Skin epidermis (tissue), 12 donors: ENCODE data around the gene FKBP2.

Experiments
- H3K27ac ChIP-seq, 21 experiments: fragments of 200-600 bp; sonication (generic) in 11 of 21; one replicate each; pipeline ENCODE4 v1.5.0; 2020; ENCODE audit warnings: mild to moderate bottlenecking in 3 of 21, inconsistent platforms in 2 of 21, moderate library complexity in 2 of 21
- H3K4me3 ChIP-seq, 7 experiments: fragments of 200-600 bp; sonication (generic) in 2 of 7; one replicate each; pipeline ENCODE4 v1.5.0; 2020; ENCODE audit warnings: inconsistent platforms in 2 of 7, mild to moderate bottlenecking in 2 of 7, moderate library complexity in 1 of 7

The FKBP2 gene

DNA sequence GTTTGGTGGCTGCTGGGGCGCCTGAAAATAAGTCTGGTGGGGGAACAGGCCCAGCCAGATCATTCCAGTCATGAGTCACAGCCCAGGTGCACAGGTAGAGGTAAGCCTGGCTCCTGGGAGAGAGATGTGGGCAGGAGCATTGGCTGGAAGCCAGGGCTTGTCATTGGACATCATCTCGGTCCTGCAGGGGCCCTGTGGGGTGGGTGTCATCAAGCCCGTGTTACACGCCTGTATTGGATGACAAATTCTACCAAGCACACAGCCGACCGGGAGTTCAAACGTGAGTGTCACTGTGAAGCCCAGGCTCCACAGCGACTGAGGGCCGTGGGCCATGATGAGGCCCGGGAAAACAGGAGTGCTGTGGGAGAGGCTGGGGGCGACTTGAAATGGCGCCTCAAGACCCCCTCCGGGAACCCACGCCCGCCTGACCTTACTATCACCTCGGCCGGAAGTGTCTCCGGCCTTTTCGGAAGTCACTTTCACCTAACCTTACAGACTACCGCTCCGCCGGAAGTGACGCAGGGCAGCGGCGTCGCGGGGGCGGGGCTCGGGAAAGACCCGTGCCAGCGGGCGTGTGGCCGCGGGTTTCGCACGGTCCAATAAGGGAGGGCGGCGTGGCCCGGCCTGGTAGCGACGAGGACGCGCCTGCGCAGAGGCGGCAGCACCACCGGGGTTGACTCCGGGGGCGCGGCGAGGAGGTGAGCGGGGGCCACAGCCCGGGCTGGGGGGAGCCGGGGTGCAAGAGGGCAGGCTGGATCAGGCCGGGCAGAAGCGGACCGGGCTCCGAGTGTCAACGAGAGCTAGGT, at the start of gene FKBP2:
Gene FKBP2, plus strand, starts transcription at position 661 of the 806 bp plus-strand sequence. CDS start 1,293 bp downstream, outside the sequence.
- peak within 1 kb of the TSS; percentile 65 to 100 (median 83) for H3K4me3 ChIP-seq
- peak within 1 kb of the TSS; percentile 78 to 99 (median 98) for H3K27ac ChIP-seq

DNA sequence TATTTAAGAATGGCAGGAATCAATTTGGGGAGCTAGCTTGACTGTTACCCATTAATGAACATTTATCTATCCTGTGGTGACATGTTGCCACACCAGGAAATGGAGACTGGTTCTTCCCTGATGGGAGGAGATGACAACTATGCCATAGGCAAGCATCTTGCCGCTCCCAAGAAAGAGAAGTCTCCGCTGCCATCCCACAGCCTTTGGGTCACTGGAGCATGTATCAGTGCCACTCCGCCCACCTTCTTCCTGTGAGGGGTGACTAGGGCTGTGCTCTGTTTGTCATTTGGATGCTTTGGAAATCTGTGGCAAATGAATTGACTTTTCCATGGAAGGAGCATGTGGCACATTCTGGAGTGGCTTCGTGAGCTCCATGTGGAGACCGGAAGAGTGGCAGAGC, 48.5 kb upstream of the FKBP2 start:
- Histone ChIP-seq H3K27ac (no peak overlapping the region), H3K4me3 (no peak overlapping the region)

DNA sequence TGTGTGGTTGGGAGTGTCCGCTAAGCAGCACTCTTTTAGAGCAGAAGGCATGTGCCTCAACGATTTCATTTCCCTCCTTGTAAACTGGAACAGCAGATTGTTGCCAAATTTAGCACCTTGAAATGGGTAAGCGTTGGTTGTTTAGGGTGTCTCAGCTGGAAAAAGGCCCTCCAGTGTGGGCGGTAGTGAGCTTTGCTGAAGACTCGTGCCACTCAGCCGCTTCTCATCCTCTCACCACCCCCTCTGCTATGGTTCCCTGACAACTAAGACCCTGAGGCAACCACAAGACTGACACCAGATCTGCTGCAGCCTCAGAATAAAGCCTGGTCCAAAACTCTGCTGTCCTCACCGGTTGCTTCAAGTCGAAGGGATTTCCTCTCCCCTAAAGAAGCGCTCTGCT, 44.3 kb upstream of the FKBP2 start:
- H3K4me3 ChIP-seq = no peak overlapping the region
- H3K27ac ChIP-seq = no peak overlapping the region

DNA sequence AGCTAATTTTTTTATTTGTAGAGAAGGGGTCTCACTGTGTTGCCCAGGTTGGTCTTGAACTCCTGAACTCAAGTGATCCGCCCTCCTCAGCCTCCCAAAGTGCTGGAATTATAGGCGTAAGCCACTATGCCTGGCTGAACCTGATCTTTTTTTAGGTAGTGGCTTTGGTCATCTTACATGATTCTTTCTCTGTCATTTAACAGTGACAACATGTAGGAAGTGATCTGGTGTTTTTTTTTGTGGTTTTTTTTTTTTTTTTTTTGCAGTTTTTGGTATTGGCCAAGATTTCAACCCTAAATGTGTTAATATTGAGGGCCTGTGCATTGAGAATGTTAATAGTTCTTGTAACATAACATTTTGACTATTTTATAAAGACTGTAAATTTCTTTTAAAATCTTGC, 42.4 kb upstream of the FKBP2 start:
- no peak overlapping the region for H3K4me3 ChIP-seq
- H3K27ac ChIP-seq = no peak overlapping the region

DNA sequence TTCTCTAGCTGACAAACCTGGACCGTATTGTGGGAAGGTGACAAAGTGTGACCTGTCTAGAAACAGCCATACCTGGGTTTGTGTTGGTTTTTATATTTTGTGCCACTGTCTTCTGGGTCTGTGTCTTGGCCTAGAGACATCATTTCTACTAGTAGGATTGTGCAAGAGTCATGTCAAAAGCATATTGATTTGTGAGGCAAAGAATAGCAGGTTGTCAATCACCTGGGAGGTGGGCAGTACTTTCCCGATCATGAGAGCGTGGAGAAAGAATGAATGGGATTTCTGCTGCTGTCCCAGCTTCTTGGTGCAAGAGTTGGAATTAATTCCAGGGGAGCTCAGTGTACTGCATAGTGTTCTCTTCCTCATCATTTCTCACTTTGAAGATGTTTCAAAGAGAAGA, 39.4 kb upstream of the FKBP2 start:
- Histone ChIP-seq H3K4me3 (no peak overlapping the region), H3K27ac (no peak overlapping the region)

DNA sequence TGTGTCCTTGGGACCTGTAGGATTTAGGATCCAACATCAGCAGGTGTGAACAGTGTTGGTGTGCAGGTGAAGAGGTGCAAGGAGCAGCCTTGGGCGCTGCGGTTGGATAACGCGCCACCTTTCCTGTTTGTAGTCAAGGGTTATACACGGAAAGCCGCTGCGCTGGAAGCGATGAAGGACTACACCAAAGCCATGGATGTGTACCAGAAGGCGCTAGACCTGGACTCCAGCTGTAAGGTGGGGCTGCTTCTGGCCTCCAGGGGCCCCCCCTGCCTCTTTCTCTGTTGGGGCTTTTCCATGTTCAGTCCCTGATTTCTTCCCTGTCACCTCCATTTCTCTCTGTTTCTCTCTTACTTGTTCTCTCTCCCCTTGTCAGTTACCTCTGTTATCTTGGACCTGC, 37.9 kb upstream of the FKBP2 start:
- H3K27ac ChIP-seq = no peak overlapping the region
- no peak overlapping the region for H3K4me3 ChIP-seq

DNA sequence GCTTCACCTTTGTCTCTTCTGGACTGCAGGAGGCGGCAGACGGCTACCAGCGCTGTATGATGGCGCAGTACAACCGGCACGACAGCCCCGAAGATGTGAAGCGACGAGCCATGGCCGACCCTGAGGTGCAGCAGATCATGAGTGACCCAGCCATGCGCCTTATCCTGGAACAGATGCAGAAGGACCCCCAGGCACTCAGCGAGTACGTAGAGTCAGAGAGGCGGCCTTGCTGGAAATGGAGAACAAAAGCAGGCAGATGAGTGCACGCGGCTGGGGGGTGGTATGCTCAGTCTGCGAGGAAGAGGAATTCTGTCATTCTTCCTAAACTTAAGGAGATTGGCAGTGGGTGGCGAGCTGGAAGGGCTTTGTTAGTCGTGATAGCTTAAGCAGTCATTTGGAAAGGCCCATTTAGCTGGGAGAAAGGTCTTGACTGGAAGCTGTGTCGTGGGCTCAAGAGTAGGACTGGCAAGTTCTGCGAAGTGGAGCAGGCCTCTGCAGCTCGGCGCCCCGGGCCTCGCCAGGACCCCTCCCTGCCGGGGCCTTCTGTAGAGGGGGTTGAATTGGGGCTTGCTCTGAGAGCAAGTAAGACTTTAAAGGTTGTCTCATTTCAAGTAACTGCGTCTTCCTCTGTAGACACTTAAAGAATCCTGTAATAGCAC, 37.3 kb upstream of the FKBP2 start:
- Histone ChIP-seq H3K4me3 (no peak overlapping the region), H3K27ac (peak overlapping the region in 1 of 21 experiments; percentile 43)

DNA sequence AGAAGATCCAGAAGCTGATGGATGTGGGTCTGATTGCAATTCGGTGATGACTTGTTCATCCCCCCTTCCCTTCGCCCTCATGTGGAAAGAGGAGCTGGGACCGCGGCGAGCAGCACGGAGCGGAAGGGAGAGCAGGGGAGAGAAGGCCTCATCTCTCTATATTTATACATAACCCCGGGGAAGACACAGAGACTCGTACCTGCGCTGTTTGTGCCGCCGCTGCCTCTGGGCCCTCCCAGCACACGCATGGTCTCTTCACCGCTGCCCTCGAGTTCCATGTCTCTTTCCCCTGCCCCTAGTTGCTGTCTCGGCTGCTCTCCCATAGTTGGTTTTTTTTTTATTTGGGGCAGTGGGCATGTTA, 36.8 kb upstream of the FKBP2 start:
- Histone ChIP-seq H3K27ac (peak overlapping the region in 1 of 21 experiments; percentile 43), H3K4me3 (no peak overlapping the region)

DNA sequence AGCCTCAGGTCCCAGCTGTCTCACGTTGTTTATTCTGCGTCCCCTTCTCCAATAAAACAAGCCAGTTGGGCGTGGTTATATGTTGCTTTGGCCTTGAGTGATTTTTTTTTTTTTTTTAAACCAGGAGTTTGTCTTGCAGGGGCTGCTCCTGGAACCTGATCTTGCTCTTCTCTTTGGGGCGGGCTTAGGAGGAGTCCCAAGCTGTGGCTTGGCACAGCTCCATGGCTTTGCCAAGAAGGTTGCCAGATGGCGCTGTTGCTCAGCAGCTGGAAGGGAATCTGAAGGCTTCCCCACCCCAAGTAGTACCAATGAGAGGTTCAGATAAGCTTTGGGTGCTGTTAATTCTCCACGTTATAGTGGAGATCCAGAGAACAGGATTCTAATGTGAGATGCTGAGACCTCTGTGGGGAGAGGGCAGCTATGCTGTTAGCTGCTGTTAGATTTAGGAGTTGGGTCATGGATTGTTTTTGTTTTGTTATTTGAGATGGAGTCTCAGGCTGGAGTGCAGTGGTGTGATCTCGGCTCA, 36.4 kb upstream of the FKBP2 start:
- Histone ChIP-seq H3K4me3 (no peak overlapping the region), H3K27ac (peak overlapping the region in 8 of 21 experiments; percentile 43 to 97 (median 88))

DNA sequence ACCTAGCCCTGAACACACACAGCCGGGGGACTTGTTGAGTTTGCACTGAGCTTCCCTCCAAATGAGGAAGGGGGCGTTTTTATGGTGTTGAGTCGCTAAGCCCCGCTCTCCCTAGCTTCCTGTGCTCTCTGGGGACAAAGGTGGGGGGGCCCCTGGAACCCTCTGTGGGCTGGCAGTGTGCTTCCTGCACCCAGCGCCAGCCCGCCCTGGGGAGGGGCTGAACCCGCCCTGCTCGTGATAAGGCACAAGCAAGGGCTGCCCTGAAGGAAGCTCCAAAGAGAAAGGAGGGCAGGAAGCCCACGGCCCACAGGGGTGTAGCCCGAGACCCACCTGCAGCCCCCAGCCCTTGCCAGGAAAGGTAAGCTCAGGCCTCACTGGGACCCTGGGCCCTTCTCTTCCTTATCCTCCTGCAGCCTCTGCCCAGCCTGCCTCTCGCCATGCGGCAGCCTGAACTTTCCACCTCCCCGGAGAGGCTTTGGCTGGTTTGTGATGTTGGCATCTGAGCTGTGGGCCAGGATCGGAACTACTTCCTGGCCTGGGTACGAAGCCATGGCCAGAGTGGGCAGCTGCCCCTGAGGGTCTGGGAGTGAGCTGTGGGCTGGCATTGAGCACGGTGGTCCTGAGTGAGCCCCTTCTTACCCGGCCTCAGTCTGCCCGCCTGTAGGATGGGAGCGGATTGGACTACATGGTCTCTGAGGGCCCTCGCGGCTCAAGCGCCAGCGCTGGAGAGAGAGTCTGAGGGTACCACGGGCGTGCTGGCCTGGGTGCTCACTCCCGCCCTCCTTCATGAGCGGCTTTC, 34.2 kb upstream of the FKBP2 start, which contains the start of gene FERMT3:
Gene FERMT3, plus strand, starts transcription at position 265 of the 799 bp plus-strand sequence. CDS start 644 bp downstream, outside the sequence.
- H3K27ac ChIP-seq = peak within 1 kb of the TSS in 20 of 21 experiments; percentile 58 to 97 (median 88)
- H3K4me3 ChIP-seq = peak within 1 kb of the TSS; percentile 33 to 54 (median 39)

DNA sequence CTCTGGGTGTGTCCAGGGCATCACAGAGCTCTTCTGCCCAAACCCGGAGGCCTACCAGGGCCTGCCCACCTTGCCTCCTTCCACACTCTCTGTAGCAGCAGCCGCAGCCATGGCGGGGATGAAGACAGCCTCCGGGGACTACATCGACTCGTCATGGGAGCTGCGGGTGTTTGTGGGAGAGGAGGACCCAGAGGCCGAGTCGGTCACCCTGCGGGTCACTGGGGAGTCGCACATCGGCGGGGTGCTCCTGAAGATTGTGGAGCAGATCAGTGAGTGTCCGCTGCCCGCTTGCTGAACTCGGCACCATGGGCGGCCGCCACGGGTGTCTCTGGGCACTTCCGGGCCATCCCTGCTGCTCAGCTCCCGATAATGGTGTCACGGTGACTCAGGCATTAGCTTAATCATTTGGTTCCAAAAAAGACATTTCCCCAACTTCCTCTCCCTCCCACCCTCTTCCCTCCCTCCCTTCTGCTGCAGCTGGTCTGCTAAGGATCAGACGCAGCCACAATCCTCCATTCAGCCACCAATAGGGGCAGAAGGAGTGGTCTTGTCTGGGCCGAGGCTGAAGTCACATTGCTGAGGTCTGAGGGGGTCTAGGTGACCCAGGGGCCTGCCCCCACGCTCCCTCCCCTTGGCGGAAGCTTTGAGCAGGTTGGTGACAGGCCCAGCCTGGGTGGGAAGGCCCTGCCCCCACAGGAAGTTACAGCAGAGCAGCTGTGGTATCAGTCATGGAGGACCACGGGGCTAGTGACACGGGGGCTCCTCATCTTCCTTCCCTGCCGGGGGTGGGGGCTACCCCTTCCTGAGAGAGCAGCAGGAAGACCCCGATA, 33.4 kb upstream of the FKBP2 start:
- H3K27ac ChIP-seq = peak overlapping the region; percentile 31 to 97 (median 87)
- peak overlapping the region; percentile 33 to 54 (median 39) for H3K4me3 ChIP-seq

DNA sequence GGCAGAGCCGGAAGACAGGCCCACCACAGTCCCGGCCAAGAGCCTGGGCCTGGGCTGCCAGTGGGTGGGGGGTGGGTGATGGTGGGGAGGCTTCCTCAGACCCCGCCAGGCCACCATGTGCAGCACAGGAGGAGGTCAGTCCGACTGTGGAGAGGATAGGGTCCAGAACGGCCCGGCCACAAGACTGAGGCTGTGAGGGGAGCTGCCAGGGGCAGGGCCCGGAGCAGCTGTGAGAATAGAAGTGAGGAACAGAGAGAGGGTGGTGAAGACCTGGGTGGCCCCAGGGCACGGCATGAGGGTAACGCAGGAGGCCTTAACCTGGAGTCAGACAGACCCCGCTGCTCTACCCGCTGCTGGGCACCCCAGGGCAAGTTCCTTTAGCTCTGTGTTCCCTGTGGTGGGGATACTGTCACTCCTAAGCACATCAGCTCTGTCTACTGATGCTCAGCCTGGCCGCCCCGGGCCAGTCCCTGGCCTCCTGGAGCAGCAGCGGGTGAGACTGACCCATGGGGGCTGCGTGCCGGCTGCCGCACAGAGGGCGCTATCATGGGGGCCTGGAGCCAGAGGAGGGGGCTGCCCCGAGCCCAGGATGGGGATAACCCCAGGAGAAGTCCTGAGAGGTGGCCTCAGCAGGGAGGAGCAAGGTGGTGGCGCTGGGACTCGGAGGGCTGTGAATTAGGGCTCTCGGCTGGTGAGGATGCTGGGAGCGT, 32.7 kb upstream of the FKBP2 start:
- Histone ChIP-seq H3K27ac (peak overlapping the region; percentile 31 to 97 (median 87)), H3K4me3 (peak overlapping the region; percentile 33 to 54 (median 39))

DNA sequence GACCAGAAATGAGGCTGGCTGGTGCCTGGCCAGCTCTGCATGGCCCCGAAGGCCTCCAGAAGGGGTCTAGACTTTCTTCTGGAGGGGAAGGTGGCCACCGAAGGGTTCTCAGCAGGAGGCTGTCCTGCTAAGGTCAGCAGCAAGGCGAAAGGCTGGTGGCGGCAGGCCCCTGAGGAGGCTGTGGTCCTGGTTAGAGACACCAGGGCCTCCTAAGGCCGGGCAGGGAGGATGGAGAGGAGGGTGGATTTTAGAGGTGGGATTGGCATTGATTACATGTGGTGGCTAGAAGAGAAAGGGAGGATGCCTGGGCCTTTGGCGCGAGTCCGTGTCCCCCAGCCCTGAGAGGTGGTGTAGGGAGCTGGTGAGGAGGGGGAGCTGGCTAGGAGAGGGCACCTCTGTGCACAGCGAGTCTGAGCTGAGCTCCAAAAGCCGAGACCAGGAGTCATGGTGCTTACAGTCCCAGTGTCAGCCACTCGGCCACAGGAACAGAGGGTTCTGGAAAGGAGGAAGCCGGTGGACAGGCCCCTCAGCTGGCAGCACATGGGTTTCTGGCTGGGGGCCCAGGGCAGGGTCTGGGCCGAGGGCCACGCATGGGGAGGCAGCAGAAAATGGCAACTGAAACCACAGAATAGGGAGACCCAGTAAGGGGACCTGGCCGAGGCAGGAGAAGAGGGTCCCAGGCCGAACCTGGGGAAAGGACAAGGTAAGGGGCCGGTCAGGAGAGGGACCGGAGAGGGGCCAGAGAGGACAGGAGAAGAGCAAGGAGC, 31.9 kb upstream of the FKBP2 start:
- Histone ChIP-seq H3K27ac (peak overlapping the region in 13 of 21 experiments; percentile 73 to 97 (median 89)), H3K4me3 (peak overlapping the region in 1 of 7 experiments; percentile 54)

DNA sequence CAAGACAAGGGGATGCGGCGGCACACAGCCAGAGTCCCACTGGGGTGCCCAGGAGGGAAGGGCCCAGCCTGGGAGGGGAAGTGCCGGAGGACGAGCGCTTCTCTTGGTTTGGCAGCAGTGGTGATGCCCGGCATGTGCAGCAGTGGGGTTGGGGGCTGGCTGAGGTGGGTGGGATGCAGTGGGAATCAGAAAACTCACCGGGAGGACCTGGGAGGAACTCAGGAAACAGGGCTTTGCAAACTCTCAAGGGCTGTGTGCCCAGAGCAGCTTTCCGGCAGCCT, 31.4 kb upstream of the FKBP2 start:
- H3K4me3 ChIP-seq = no peak overlapping the region
- peak overlapping the region in 2 of 21 experiments; percentile 47 to 94 for H3K27ac ChIP-seq

DNA sequence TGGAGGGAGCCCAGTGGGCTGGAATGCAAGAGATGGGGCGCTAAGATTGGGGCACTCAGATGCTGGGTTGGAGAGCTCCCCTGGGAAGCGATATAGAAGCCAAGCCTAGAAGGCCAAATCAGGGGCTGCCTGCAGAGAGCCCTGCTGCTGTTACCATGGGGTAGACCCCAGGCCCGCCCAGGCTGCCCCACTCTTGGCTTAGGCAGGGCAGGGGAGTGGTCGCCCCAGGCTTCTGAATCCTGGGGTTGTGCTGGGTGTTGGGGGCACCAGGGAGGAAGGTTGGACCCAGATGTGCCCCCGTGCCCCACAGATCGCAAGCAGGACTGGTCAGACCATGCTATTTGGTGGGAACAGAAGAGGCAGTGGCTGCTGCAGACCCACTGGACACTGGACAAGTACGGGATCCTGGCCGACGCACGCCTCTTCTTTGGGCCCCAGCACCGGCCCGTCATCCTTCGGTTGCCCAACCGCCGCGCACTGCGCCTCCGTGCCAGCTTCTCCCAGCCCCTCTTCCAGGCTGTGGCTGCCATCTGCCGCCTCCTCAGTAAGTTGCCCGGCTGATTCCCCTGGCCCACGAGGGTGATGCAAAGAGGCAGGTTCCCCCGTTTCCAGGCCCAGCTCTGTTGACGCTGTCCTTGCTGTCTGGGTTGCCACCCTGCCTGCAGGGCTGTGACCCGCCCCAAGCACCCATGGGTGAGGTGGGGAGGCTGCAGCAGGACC, 30.4 kb upstream of the FKBP2 start:
- H3K4me3 ChIP-seq = no peak overlapping the region
- peak overlapping the region in 1 of 21 experiments; percentile 37 for H3K27ac ChIP-seq

DNA sequence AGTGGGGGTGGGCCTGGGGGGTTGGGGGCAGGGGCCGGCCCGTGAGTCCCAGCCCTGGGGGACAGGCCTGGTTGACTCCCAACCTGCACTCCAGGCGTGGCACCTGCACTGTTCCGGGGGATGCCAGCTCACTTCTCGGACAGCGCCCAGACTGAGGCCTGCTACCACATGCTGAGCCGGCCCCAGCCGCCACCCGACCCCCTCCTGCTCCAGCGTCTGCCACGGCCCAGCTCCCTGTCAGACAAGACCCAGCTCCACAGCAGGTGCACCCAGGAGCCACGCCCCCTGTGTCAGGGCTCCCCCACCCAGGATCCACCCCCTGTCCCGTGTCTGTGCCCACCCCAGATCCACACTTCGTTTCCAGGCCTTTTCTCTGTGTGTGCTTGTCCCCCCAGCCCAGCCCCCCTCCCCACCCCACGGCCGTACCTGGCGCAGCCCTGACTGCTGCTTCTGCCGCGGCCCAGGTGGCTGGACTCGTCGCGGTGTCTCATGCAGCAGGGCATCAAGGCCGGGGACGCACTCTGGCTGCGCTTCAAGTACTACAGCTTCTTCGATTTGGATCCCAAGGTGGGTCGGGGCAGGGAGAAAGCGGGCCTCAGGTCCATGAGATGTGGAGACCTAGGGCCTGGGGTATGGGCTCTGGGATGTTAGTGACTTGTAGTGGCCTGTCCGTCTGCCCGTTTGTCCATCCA, 29.6 kb upstream of the FKBP2 start:
- Histone ChIP-seq H3K27ac (no peak overlapping the region), H3K4me3 (no peak overlapping the region)

DNA sequence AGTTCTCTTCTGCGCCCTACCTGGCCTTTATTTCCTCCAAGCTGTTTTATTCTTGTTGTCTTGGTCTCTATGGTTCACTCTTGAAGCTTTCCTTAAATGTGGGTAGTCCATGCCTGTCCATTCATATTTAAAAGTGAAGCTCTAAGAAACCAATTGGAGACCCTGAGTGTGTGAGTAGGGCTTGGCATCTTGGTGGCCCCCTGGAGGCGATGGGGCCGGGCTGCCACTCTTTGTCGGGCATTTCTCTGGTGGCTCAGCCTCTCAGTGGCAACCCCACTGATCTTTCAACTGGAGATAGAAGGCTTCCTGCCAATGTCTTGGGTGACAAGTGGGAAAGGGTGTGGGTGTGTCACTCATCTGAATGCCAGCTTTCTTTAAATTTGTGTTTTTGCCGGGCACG, 24.0 kb upstream of the FKBP2 start:
- H3K27ac ChIP-seq = no peak overlapping the region
- H3K4me3 ChIP-seq = no peak overlapping the region
